Measurements from ENCODE around the gene ZNF202.

The ZNF202 gene

DNA sequence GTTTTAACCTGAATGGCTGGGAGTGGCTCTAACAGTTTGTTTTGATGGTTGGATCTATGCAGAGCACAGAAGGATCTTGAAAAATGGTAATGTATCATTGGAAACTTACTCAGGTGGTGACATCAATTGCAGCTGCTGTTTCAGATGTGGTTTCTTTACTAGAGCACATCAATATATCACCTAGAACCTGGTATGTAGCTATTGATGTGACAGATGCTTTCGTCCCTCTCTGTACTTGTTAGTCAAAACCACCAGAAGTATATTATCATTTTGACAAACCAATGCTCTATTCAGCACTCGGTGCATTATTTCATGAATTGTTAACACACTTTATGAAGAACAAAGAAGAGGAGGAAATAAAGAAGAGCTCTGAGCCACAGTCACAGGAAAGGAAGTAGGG is 60.4 kb downstream of the ZNF202 start:
- DNase-seq: no peak

DNA sequence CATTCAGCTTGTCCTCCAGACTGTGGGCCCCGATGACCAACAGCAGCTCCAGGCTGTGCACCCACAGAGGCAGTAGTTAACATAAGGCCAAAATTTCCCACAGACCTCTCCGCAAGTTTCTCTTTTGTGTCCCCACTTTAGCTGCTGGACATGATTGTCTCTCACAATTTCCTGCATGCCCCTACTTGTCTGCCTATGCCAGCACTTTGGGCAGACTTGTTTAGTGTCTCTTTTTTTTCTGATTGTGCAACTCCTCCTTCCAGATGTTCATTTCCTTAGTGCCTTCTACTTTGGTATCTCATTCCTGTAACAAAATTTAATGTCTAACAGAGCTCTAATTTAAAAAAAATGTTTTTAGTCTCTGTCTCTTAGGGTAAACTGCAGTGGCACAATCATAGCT is 63.2 kb downstream of the ZNF202 start:
- DNase-seq: no peak

DNA sequence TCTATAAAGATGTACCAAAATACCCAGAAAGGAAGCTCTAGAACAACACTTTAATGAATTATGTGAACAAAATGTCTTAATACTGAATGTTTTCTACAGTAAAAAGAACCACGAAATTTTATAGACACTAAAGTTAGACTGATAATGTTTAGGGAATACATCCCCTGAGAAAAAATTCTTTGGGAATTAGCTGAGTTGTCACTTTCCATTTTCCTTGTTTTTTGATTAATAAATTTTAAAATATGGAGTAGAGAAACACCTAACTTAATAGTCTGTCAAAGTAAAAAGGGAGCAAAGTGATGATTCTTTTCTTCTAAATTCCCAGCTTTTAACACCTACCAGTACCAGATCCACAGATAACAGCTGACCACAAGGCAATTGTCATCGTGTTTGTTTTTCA is 64.0 kb downstream of the ZNF202 start:
- DNase-seq: no peak

- no peak for DNase-seq
Measured at GRCh38 chr11:123674297-123674696, 67.2 kb downstream of the ZNF202 start.

Data from cerebellar nuclear complex (tissue), 1 donor.